ENCODE measurements around the gene PINLYP. TPM values are rescaled to one million over a fixed set of nuclear protein-coding genes. Genes with fewer than 3 reads are reported as not detected.

Gene PINLYP
- total RNA-seq, 3 donors from 2014 or later: 0.61 to 7.4 (median 2.0) TPM

- no peak for ATAC-seq
- DNase-seq: no peak
- no peaks in the 10 kb centered on the region for H3K36me3 ChIP-seq (ENCODE audit: low read depth)
- no peaks in the 10 kb centered on the region for H3K9me3 ChIP-seq
- H3K4me1 ChIP-seq (ENCODE audit: low read depth): peaks cover 8% of the 10 kb centered on the region
- TF ChIP-seq CTCF (IDR thresholded peaks at IDR 0.05): no peak
- H3K4me3 ChIP-seq: no peak overlapping the region
- intact Hi-C loops (cut with DNase I, micrococcal nuclease): no loop called here
These were observed 5.9 kb upstream of the PINLYP start for GRCh38 chr19:43569657-43570056.

DNA sequence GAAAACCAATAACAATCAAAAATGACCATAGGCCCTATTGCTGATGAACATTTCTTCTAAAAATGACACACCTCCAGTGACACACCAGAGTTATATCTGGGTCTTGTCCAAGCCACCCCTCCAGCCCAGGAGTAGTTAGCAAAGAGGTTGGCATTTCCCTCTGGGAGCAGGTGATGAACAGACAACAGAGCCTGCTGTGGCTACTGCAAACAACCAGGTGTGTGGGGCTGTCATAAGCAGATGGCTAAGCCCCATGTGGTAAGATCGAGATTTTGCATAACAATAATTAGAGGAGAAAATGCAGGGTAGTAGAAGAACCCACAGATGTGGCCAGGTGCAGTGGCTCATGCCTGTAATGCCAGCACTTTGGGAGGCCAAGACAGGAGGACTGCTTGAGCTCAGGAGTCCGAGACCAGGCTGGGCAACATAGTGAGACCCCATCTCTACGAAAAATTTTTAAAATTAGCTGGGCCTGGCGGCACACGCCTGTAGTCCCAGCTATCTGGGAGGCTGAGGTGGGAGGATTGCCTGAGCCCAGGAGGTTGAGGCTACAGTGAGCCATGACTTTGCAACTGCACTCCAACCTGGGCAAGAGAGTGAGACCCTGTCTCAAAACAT, 5.3 kb upstream of the PINLYP start:
- peak; percentile 45 for ATAC-seq
- intact Hi-C loops (cut with DNase I, micrococcal nuclease): no loop called here
- Histone ChIP-seq H3K4me3 (no peak overlapping the region), H3K36me3 (ENCODE audit: low read depth) (no peaks in the 10 kb centered on the region), H3K4me1 (ENCODE audit: low read depth) (peaks cover 10% of the 10 kb centered on the region), H3K9me3 (no peaks in the 10 kb centered on the region)
- TF ChIP-seq CTCF (IDR thresholded peaks at IDR 0.05): no peak
- DNase-seq: no peak

DNA sequence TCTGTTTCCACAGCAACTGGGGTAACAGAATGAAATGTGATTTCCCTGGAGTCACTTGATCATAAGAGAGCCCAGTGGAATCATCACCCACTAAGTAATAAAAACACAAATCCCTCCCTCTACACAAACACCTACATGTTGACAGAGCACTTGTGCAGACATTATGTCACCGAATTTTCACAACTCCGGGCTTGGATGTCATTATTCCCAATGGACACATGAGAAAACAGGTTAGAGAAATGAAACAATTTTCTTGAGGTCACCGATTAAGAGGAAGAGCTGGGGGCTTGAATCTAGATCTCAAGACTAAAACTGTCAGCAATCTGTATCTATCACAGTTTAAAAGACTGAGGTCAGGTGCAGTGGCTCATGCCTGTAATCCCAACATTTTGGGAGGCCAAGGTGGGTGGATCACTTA, 3.4 kb upstream of the PINLYP start:
- no peak overlapping the region for H3K4me3 ChIP-seq
- no peak for TF ChIP-seq CTCF (IDR thresholded peaks at IDR 0.05)
- ATAC-seq (peak; percentile 21), DNase-seq (no peak)
- no peaks in the 10 kb centered on the region for H3K9me3 ChIP-seq
- H3K36me3 ChIP-seq (ENCODE audit: low read depth): no peaks in the 10 kb centered on the region
- intact Hi-C loops (cut with DNase I, micrococcal nuclease): no loop called here
- H3K4me1 ChIP-seq (ENCODE audit: low read depth): peaks cover 13% of the 10 kb centered on the region

DNA sequence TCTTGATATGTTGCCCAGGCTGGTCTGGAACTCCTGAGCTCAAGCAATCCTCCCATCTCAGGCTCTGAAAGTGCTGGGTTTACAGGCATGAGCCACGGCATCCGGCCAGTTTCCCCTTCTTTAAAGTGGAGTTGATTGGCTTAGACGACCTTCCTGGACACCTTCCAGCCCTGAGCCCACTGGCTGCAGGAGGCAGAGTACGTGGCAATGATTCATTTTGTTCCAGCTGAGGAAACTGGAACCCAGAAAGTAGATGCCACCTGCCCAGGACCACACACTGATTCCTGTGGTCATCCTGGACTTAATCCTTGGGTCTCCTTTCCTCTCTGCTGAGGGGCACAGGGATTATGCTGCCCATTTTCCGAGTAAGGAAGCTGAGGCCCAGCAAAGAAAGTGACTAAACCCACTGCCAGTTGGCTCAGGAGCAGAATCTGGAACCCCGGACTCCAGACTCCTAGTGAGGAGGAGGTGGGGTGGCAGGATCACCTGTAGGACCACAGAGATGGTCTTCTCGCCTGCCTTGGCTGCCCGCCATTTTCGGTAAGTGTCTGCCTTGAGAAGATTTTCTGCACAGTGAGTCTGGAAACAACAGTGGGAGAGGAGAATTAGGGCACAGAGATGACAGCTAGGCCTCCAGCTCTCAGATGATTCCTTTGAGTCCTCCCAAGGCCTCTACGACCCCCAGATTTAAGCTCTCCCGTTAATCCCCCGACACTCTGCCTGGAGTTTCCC, 1.0 kb upstream of the PINLYP start:
- intact Hi-C loops (cut with DNase I, micrococcal nuclease): no loop called here
- no peak for TF ChIP-seq CTCF (IDR thresholded peaks at IDR 0.05)
- DNase-seq (no peak), ATAC-seq (no peak)
- H3K4me1 ChIP-seq (ENCODE audit: low read depth): peaks cover 13% of the 10 kb centered on the region
- no peaks in the 10 kb centered on the region for H3K36me3 ChIP-seq (ENCODE audit: low read depth)
- no peaks in the 10 kb centered on the region for H3K9me3 ChIP-seq
- peak overlapping the region; percentile 49 for H3K4me3 ChIP-seq

GRCh38 chr19:43575955-43576878, 616 bp downstream of the PINLYP start:
- ATAC-seq: no peak
- no peaks in the 10 kb centered on the region for H3K9me3 ChIP-seq
- H3K36me3 ChIP-seq (ENCODE audit: low read depth): no peaks in the 10 kb centered on the region
- intact Hi-C loops (cut with DNase I, micrococcal nuclease): no loop called here
- peak in 2 of 3 donors; percentile 45 to 53 for DNase-seq
- no peak overlapping the region for H3K4me3 ChIP-seq
- peaks cover 13% of the 10 kb centered on the region for H3K4me1 ChIP-seq (ENCODE audit: low read depth)
- TF ChIP-seq CTCF (IDR thresholded peaks at IDR 0.05): no peak

Measured in mucosa of descending colon (tissue), 3 donors.